OCI-LY1 (cell line): ENCODE measurements around the gene F7.

Experiments
- H2AFZ ChIP-seq: fragments of 200-600 bp; sonication (generic), shearing (Covaris generic); 2 replicates; pipeline ENCODE4 v1.6.0; 2014; ENCODE audit warnings: antibody characterized with exemption, mild to moderate bottlenecking, low read length
- H3F3A ChIP-seq: fragments of 200-600 bp; sonication (generic), shearing (Covaris generic); 2 replicates; pipeline ENCODE4 v1.6.0; 2014; ENCODE audit warnings: mild to moderate bottlenecking, antibody characterized with exemption, low read length, moderate library complexity; ENCODE audit not compliant: insufficient read depth
- H3K27ac ChIP-seq: fragments of 200-600 bp; sonication (generic); 2 replicates; pipeline ENCODE4 v1.5.1; 2014; ENCODE audit warnings: low read length, mixed run types, mild to moderate bottlenecking, low read depth; ENCODE audit not compliant: poor library complexity, severe bottlenecking
- H3K27me3 ChIP-seq: fragments of 200-600 bp; sonication (generic); 2 replicates; pipeline ENCODE4 v1.6.0; 2014; ENCODE audit warnings: antibody characterized with exemption, mild to moderate bottlenecking, low read length, moderate library complexity; ENCODE audit not compliant: insufficient read depth
- H3K36me3 ChIP-seq: fragments of 200-600 bp; sonication (generic); 2 replicates; pipeline ENCODE4 v1.6.1; 2014; ENCODE audit warnings: mild to moderate bottlenecking, antibody characterized with exemption, low read length, moderate library complexity, mixed read lengths; ENCODE audit not compliant: insufficient read depth
- H3K4me1 ChIP-seq: fragments of 200-600 bp; sonication (generic); 2 replicates; pipeline ENCODE4 v1.5.1; 2014; ENCODE audit warnings: mild to moderate bottlenecking, low read length, moderate library complexity; ENCODE audit not compliant: insufficient read depth, severe bottlenecking
- H3K4me2 ChIP-seq: fragments of 200-600 bp; sonication (generic), shearing (Covaris generic); 2 replicates; pipeline ENCODE4 v1.6.1; 2014; ENCODE audit warnings: low read length
- H3K4me3 ChIP-seq: fragments of 200-600 bp; sonication (generic); 2 replicates; pipeline ENCODE4 v1.5.1; 2014; ENCODE audit warnings: low read length, low read depth, mild to moderate bottlenecking, mixed read lengths; ENCODE audit not compliant: poor library complexity, severe bottlenecking
- H3K79me2 ChIP-seq: fragments of 200-600 bp; shearing (Covaris generic); 2 replicates; pipeline ENCODE4 v1.6.1; 2016; ENCODE audit warnings: mixed run types, low read length, mixed read lengths; ENCODE audit not compliant: insufficient read depth
- H3K9ac ChIP-seq: fragments of 200-600 bp; sonication (generic), shearing (Covaris generic); 2 replicates; pipeline ENCODE4 v1.6.1; 2014; ENCODE audit warnings: mild to moderate bottlenecking, low read length, mixed read lengths
- H3K9me2 ChIP-seq: fragments of 200-600 bp; sonication (generic), shearing (Covaris generic); 2 replicates; pipeline ENCODE4 v1.6.1; 2014; ENCODE audit warnings: low read depth, mild to moderate bottlenecking, low read length, mixed read lengths
- H3K9me3 ChIP-seq: fragments of 200-600 bp; shearing (Covaris generic); 2 replicates; pipeline ENCODE4 v1.6.1; 2014; ENCODE audit warnings: low read length, mixed read lengths
- H4K20me1 ChIP-seq: fragments of 200-600 bp; sonication (generic), shearing (Covaris generic); 2 replicates; pipeline ENCODE4 v1.6.0; 2016; ENCODE audit warnings: mild to moderate bottlenecking, low read length; ENCODE audit not compliant: insufficient read depth
- CTCF ChIP-seq: fragments of 200-600 bp; sonication (generic), shearing (Covaris generic); IDR thresholded peaks from 2 replicates; pipeline ENCODE4 v1.5.1; 2017; ENCODE audit warnings: mild to moderate bottlenecking, antibody characterized with exemption, low read length, moderate library complexity, mixed read lengths
- EZH2 ChIP-seq: fragments of 200-600 bp; sonication (generic), shearing (Covaris generic); IDR thresholded peaks from 2 replicates; pipeline ENCODE4 v1.8.0; 2017; ENCODE audit warnings: borderline replicate concordance, mixed run types, mild to moderate bottlenecking, antibody characterized with exemption, low read length, moderate library complexity, mixed read lengths

Gene F7

DNA sequence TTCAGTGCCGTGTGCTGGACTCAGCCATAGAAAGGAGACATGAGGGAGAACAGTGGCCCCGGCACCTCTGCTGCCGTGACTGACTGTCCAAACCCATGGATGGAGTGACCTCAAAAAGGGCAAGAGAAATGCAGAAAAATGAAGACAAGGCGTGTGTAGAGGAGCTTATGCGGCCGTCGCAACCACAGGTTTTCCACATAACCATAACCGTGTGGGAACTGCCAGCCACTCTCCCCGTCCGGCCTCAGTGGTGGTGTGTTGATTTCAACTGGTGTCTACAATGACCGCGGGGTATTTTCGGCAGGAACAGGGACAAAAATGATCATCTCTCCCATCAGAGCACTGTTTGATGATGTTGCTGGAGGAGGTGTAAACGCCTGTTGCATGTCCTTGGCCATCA is 42.9 kb upstream of the F7 start:
- Histone ChIP-seq H3K27ac (no peak overlapping the region), H3K4me2 (no peak overlapping the region), H3K27me3 (no peaks in the 10 kb centered on the region; the same call in 1 of the 2 replicates), H3K9me2 (no peaks in the 10 kb centered on the region), H3K9me3 (0 out of 2 replicates have a peak, but pooled peaks cover 2% of the 10 kb centered on the region), H3K36me3 (no peaks in the 10 kb centered on the region), H3F3A (no peaks in the 10 kb centered on the region), H2AFZ (no peak overlapping the region), H3K4me3 (no peak overlapping the region), H4K20me1 (no peaks in the 10 kb centered on the region), H3K9ac (no peak overlapping the region), H3K4me1 (no peaks in the 10 kb centered on the region), H3K79me2 (no peaks in the 10 kb centered on the region)
- TF ChIP-seq EZH2, result no peak
- TF ChIP-seq CTCF, result no peak

DNA sequence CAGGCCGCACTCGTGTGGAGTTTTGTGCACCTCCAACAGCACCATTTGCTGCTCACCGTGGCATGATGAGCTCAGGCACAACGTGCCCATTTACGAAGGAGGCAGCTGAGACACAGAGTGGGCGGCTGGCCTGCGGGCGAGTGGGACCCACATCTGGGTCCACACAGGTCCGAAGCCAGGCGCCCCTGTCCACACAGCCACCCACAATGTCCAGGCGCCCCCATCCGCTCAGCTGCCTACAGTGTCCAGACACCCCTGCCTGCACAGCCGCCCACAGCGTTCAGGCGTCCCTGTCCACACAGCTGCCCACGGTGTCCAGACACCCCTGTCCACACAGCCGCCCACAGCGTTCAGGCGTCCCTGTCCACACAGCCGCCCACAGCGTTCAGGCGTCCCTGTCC is 42.5 kb upstream of the F7 start:
- Histone ChIP-seq H3K36me3 (no peaks in the 10 kb centered on the region), H3K4me2 (no peak overlapping the region), H3K27ac (no peak overlapping the region), H4K20me1 (no peaks in the 10 kb centered on the region), H3K4me3 (no peak overlapping the region), H3K9me2 (no peaks in the 10 kb centered on the region), H3F3A (no peaks in the 10 kb centered on the region), H3K9me3 (0 out of 2 replicates have a peak, but pooled peaks cover under 1% of the 10 kb centered on the region), H3K79me2 (no peaks in the 10 kb centered on the region), H3K4me1 (no peaks in the 10 kb centered on the region), H3K9ac (no peak overlapping the region), H2AFZ (no peak overlapping the region), H3K27me3 (no peaks in the 10 kb centered on the region; the same call in 1 of the 2 replicates)
- no peak for TF ChIP-seq EZH2
- TF ChIP-seq CTCF, result no peak

DNA sequence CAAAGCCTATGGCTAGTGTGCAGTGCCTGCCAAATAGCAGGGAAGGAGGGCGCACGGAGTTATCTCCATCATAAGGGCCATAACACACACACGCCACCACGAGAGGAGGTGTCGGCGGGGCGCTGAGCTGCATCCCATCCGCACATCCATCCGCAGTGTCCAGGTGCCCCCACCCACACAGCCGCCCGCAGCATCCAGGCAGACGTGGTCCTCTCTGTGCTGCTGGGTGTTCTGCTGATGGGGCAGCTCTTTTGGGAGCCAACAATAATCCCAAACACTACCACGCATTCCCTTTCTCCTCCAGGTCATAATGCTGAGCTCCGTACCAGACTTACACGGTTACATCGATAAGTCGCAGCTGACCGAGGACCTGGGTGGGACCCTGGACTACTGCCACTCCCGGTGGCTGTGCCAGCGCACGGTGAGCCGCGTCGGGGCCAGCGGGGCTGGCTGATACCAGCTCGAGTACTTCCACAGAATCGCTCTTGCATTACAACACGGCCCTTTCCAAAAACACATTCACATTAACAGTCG is 41.5 kb upstream of the F7 start:
- Histone ChIP-seq H3K4me3 (no peak overlapping the region), H3K9me2 (no peaks in the 10 kb centered on the region), H3K27ac (no peak overlapping the region), H3K9me3 (no peaks in the 10 kb centered on the region), H3K4me1 (no peaks in the 10 kb centered on the region), H3F3A (no peaks in the 10 kb centered on the region), H3K79me2 (no peaks in the 10 kb centered on the region), H2AFZ (no peak overlapping the region), H3K9ac (no peak overlapping the region), H3K27me3 (no peaks in the 10 kb centered on the region; the same call in 1 of the 2 replicates), H3K36me3 (no peaks in the 10 kb centered on the region), H3K4me2 (no peak overlapping the region), H4K20me1 (no peaks in the 10 kb centered on the region)
- TF ChIP-seq CTCF (no peak), EZH2 (no peak)
